HCT116 (cell line): Measurements from ENCODE around the gene CCDC24.

ENCODE experiments used
- EZH2 ChIP-seq: fragments of 200-600 bp; sonication (generic); IDR thresholded peaks from 2 replicates; pipeline ENCODE4 v1.6.1; 2017; ENCODE audit warnings: antibody characterized with exemption, mixed run types
- EZH2phosphoT487 ChIP-seq: fragments of 200-600 bp; IDR thresholded peaks from 2 replicates; pipeline ENCODE4 v1.6.1; 2018; ENCODE audit warnings: antibody characterized with exemption, borderline replicate concordance
- JUND ChIP-seq: IDR thresholded peaks from 2 replicates; pipeline ENCODE4 v1.6.1; 2012
- POLR2A ChIP-seq: IDR thresholded peaks from 2 replicates; pipeline ENCODE4 v1.7.0; 2011; ENCODE audit warnings: borderline replicate concordance; ENCODE audit not compliant: insufficient read depth, insufficient read length; ENCODE audit errors: extremely low read depth
- POLR2AphosphoS5 ChIP-seq: IDR thresholded peaks from 2 replicates; pipeline ENCODE4 v1.6.1; 2011; ENCODE audit warnings: mild to moderate bottlenecking, low read depth, low read length, moderate library complexity
- RAD21 ChIP-seq: IDR thresholded peaks from 2 replicates; pipeline ENCODE4 v1.6.1; 2012; ENCODE audit warnings: low read depth, mild to moderate bottlenecking
- REST ChIP-seq: IDR thresholded peaks from 2 replicates; pipeline ENCODE4 v1.6.1; 2012; ENCODE audit warnings: low read depth
- SIN3A ChIP-seq: IDR thresholded peaks from 2 replicates; pipeline ENCODE4 v1.6.1; 2012; ENCODE audit warnings: low read depth
- SP1 ChIP-seq: IDR thresholded peaks from 2 replicates; pipeline ENCODE4 v1.6.1; 2012; ENCODE audit warnings: low read depth
- TCF7L2 ChIP-seq: IDR thresholded peaks from 2 replicates; pipeline ENCODE4 v1.7.0; 2011; ENCODE audit warnings: borderline replicate concordance, inconsistent platforms; ENCODE audit not compliant: insufficient read depth, insufficient read length; ENCODE audit errors: extremely low read depth
- YY1 ChIP-seq: IDR thresholded peaks from 2 replicates; pipeline ENCODE4 v1.6.1; 2011; ENCODE audit warnings: low read length, low read depth, moderate library complexity, mild to moderate bottlenecking; ENCODE audit not compliant: insufficient replicate concordance; ENCODE audit errors: extremely low read depth
- ZFX ChIP-seq: fragments of 450-650 bp; IDR thresholded peaks from 2 replicates; pipeline ENCODE4 v1.6.1; 2017
- TF ChIP-seq, protein P1 (sequence below), 3 experiments: fragments of 200-600 bp in 1 of 3; sonication (generic) in 1 of 3; IDR thresholded peaks in 2 of 3; conservative IDR thresholded peaks in 1 of 3; 2 replicates each; pipeline ENCODE4 v1.5.1; 2012 to 2017; ENCODE audit warnings: low read depth in 2 of 3, low read length in 2 of 3, antibody characterized with exemption in 1 of 3, borderline replicate concordance in 1 of 3, control low read depth in 1 of 3, mild to moderate bottlenecking in 1 of 3, mixed read lengths in 1 of 3, mixed run types in 1 of 3, moderate library complexity in 1 of 3; ENCODE audit not compliant: insufficient read depth in 1 of 3
- TF ChIP-seq, protein P2 (sequence below): IDR thresholded peaks from 2 replicates; pipeline ENCODE4 v1.6.1; 2012

DNA sequence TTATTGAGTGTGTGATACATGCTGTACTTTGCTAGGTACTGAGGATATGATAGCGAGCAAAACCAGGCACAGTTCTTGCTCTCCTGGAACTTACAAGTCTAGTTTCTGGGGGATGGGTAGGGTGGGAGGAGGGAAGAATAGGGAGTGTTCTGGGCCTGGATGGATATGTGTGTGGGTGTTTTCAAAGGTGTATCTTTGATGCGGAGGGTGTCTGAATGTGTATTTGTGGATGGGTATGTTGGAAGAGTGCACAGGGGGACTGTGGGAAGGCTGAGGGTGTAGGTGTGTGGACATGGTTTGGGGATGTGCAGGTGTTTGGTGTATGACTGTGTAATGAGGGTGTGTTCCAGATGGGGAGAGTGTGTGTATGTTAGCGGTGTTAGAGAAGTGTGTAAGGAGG lies 26.1 kb upstream of the CCDC24 start:
- TF ChIP-seq EZH2: no peak
- no peak for TF ChIP-seq ZFX
- TF ChIP-seq POLR2AphosphoS5: no peak
- TF ChIP-seq POLR2A: no peak
- TF ChIP-seq REST: no peak
- TF ChIP-seq, protein P1, sequence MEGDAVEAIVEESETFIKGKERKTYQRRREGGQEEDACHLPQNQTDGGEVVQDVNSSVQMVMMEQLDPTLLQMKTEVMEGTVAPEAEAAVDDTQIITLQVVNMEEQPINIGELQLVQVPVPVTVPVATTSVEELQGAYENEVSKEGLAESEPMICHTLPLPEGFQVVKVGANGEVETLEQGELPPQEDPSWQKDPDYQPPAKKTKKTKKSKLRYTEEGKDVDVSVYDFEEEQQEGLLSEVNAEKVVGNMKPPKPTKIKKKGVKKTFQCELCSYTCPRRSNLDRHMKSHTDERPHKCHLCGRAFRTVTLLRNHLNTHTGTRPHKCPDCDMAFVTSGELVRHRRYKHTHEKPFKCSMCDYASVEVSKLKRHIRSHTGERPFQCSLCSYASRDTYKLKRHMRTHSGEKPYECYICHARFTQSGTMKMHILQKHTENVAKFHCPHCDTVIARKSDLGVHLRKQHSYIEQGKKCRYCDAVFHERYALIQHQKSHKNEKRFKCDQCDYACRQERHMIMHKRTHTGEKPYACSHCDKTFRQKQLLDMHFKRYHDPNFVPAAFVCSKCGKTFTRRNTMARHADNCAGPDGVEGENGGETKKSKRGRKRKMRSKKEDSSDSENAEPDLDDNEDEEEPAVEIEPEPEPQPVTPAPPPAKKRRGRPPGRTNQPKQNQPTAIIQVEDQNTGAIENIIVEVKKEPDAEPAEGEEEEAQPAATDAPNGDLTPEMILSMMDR (IDR thresholded peaks at IDR 0.05 in 2 of 3, conservative IDR thresholded peaks at IDR 0.05 in 1 of 3; ENCODE audit: borderline replicate concordance in 1 of 3, insufficient read depth in 1 of 3, low read depth in 2 of 3, low read length in 2 of 3): no peak
- TF ChIP-seq, protein P2, sequence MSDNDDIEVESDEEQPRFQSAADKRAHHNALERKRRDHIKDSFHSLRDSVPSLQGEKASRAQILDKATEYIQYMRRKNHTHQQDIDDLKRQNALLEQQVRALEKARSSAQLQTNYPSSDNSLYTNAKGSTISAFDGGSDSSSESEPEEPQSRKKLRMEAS: no peak
- no peak for TF ChIP-seq YY1
- no peak for TF ChIP-seq SIN3A
- no peak for TF ChIP-seq JUND
- no peak for TF ChIP-seq EZH2phosphoT487
- no peak for TF ChIP-seq SP1
- TF ChIP-seq RAD21: no peak
- no peak for TF ChIP-seq TCF7L2
